ENCODE results near the gene CGB7. TPM values are rescaled to one million over a fixed set of nuclear protein-coding genes. Genes with fewer than 3 reads are reported as not detected.

CGB7 gene
- total and polyA plus RNA-seq, 9 of the 15 experiments (the other 6 are each of a cell fraction or from before 2014, with no cell fraction given), result not detected

GRCh38 chr19:49017666-49018351, 39.7 kb downstream of the CGB7 start (continued):
- TF ChIP-seq ZNF592 (IDR thresholded peaks at IDR 0.05) (0 out of 2 replicates have a peak, but pooled peaks have one; percentile 62), KAT2B (IDR thresholded peaks at IDR 0.05; ENCODE audit: low read depth, low read length) (no peak), ZNF77 (CRISPR knock-in tag; IDR thresholded peaks at IDR 0.05) (no peak), POLR2G (IDR thresholded peaks at IDR 0.05; ENCODE audit: low read depth, low read length) (peak; percentile 84), ZNF224 (CRISPR knock-in tag; IDR thresholded peaks at IDR 0.05) (no peak), FOXJ2 (tag; IDR thresholded peaks at IDR 0.05) (no peak), MCM5 (IDR thresholded peaks at IDR 0.05; ENCODE audit: low read depth) (no peak), ZNF780A (CRISPR knock-in tag; IDR thresholded peaks at IDR 0.05) (no peak), POLR2AphosphoS5 (IDR thresholded peaks at IDR 0.05; ENCODE audit: control insufficient read depth, insufficient read depth, low read depth, low read length) (no peak; the same call in 1 of the 2 replicates), POLR2B (IDR thresholded peaks at IDR 0.05; ENCODE audit: low read depth, partially characterized antibody) (peak; percentile 26), NR0B1 (IDR thresholded peaks at IDR 0.05; ENCODE audit: partially characterized antibody) (no peak), ZNF232 (CRISPR knock-in tag; IDR thresholded peaks at IDR 0.05) (no peak), DACH1 (IDR thresholded peaks at IDR 0.05; ENCODE audit: partially characterized antibody) (no peak), ATF6 (CRISPR knock-in tag; IDR thresholded peaks at IDR 0.05) (no peak), SLC30A9 (CRISPR knock-in tag; IDR thresholded peaks at IDR 0.05) (no peak), EGR1 (conservative IDR thresholded peaks at IDR 0.05) (peak; percentile 82), SAP30 (IDR thresholded peaks at IDR 0.05; ENCODE audit: borderline replicate concordance, insufficient read depth, low read depth, low read length, poor library complexity, severe bottlenecking) (no peak), SREBF2 (CRISPR knock-in tag; IDR thresholded peaks at IDR 0.05) (no peak), HCFC1 (IDR thresholded peaks at IDR 0.05; ENCODE audit: low read depth, low read length) (no peak), PKNOX1 (IDR thresholded peaks at IDR 0.05) (no peak), KLF1 (tag; IDR thresholded peaks at IDR 0.05) (no peak)
